Astrocyte (in vitro differentiated cells and primary cell): ENCODE measurements around the gene FOSL2.

Experiments used
- CTCF ChIP-seq: IDR thresholded peaks from 2 replicates; pipeline ENCODE4 v1.5.1; 2011; ENCODE audit warnings: low read depth, mild to moderate bottlenecking, inconsistent platforms, low read length, moderate library complexity; ENCODE audit not compliant: insufficient read depth
- EZH2 ChIP-seq: IDR thresholded peaks from 2 replicates; pipeline ENCODE4 v1.6.1; 2012; ENCODE audit warnings: mild to moderate bottlenecking, low read length, inconsistent platforms; ENCODE audit not compliant: insufficient read depth

GRCh38 chr2:28444956-28445355, 52.3 kb downstream of the FOSL2 start:
- no peak for TF ChIP-seq CTCF
- TF ChIP-seq EZH2 = no peak
